HG02763 (cell line): ENCODE results near the gene ALG6.
"Not testable (repeated sequence)": the region's sequence is repeated elsewhere in the genome, so short reads cannot be mapped to it uniquely, and the experiment has no call there.

ENCODE experiments used
- ATAC-seq: cut with Tn5 transposase; IDR thresholded peaks from one replicate; pipeline ENCODE4 v1.9.1; 2021; ENCODE audit warnings: mild to moderate bottlenecking, moderate library complexity; ENCODE audit not compliant: unreplicated experiment

The ALG6 gene

DNA sequence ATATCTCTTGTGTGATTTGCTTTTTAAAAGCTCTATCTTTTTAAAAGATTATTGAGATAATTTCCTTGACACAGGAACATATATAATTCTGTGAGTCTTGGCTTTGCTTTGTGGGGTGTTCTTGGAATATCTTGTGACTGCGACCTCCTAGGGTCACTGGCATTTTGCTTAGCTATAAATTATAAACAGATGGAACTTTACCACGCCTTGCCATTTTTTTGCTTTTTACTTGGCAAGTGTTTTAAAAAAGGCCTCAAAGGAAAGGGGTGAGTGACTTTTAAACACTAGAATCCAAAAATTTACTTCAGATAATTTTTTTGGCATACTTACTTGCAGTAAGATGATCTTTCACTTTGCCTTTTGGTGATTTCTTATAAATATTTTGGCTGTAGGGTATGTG, 43.6 kb downstream of the ALG6 start:
- no peak for ATAC-seq

- ATAC-seq: no peak
These were observed 46.0 kb downstream of the ALG6 start for GRCh38 chr1:63413394-63413793.

DNA sequence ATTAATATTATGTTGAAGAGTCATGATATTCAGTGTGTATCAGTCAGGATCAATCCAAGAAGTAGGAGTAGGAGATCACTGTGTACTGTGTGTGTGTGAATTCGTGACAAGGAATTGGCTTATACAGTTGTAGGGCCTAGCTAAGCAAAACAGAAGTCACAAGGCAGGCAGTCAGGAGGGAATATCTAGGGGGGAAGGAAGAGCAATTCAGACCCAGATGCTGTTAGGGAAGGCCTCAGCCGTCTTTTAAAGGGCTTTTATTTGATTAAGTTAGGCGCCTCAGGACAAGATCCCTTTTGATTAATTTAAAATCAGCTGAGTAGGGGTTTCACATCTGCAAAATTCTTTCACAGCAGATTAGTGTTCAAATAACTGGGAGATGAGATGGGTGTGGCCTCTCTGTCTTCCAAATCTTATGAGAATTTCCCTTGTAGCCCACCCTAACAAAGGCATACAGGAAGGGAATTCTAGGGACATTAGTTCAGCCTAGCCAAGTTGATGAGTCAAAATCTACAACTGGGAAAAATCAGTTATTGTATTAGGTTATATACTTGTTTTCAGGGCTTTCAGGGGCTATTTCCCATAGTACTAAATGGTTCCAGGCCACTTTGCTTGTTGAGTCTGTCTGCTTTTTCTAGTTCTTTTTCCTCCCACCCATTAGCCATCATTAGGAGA, 47.4 kb downstream of the ALG6 start:
- no peak for ATAC-seq

- ATAC-seq: no peak
These were observed 50.7 kb downstream of the ALG6 start for GRCh38 chr1:63418101-63418500.

- not testable (repeated sequence) for ATAC-seq
These were observed 53.3 kb downstream of the ALG6 start for GRCh38 chr1:63420746-63421145.

GRCh38 chr1:63423649-63424048, 56.2 kb downstream of the ALG6 start:
- ATAC-seq: no peak

DNA sequence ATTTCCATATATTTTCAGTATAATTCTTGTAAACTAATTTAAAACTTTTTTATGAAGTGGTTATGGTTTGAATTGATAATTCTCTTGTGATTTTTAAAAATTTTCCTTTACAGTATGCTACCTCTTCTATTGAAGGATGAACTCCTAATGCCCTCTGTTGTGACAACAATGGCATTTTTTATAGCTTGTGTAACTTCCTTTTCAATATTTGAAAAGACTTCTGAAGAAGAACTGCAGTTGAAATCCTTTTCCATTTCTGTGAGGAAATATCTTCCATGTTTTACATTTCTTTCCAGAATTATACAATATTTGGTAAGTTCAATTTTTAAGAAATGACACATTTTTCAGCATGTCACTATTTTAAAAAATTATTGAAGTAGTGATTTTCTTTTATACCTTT, 61.4 kb downstream of the ALG6 start:
- no peak for ATAC-seq

DNA sequence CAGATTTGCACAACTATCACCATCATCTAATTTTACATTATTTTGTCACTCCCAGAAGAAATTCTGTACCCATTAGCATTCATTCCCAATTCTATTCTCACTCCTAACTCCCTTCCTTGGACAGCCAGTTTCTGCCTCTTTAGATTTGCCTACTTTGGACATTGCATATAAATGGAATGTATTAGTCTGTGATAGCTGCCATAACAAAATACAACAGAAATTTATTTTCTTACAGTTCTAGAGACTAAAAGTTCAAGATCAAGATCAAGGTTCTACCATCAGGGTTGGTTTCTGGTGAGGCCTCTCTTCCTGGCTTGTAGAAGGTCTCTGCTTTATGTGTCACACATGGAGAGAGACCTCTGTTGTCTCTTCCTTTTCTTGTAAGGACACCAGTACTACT, 61.9 kb downstream of the ALG6 start:
- ATAC-seq: no peak

DNA sequence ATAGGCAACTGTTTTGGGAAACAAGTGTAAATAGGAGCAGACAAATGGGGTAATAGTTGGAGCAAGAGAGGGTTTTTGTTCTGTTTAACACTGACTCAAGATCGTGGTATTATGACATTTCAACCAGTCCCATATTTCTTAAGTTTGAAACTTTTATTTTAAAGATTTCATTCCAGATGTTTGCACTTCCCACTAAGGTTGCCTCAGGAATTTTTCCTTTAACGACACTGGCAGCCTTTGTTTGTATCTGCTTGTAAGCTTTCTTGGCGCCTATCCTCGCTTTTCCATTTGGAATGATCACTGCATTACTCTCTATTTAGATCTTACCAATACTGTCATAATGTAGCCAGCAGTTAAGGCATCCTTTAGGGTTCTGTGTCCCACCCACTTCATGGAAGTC, 67.7 kb downstream of the ALG6 start:
- no peak for ATAC-seq

- no peak for ATAC-seq
These were observed 74.7 kb downstream of the ALG6 start for GRCh38 chr1:63442141-63442475.

GRCh38 chr1:63448731-63449246, 81.4 kb downstream of the ALG6 start:
- no peak for ATAC-seq

DNA sequence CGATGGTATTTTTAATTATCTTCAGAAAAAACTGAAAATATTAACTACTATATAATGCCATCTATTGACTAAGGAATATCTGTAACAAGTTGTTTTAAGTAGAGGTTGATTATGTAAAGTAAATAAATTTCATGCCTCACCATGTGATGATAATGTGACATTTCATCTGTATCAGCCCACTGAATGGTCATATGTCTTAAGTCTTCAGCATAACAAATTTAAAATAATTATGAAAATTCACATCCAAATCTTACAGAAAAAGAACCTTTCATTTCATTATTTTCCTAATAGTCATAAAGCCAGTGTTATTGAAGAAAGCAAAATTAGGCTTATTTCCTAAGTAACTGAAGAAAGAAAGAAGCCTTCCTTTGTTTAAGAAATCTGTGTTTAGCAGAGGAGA, 83.0 kb downstream of the ALG6 start:
- no peak for ATAC-seq

DNA sequence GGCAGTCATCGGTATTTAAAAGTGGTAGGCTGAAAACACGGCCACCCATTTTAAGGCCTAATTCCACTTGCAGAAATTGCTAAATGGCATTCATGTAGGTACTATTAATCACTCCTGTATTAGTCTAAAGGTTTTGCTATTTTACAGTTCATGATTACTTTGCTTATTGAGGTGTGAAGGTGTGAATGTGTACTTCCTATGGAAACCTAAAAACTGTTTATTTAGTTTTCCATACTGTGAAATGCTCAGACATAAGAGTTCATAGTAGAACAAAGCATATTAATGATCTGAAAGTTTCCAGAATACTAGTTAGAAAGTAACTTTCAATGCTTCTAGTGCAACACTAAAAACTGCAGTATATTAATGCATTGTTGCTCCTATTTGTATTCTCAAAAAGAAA, 85.8 kb downstream of the ALG6 start:
- no peak for ATAC-seq

GRCh38 chr1:63454269-63454668, 86.8 kb downstream of the ALG6 start:
- ATAC-seq: no peak

GRCh38 chr1:63458750-63459149, 91.3 kb downstream of the ALG6 start:
- ATAC-seq: no peak

DNA sequence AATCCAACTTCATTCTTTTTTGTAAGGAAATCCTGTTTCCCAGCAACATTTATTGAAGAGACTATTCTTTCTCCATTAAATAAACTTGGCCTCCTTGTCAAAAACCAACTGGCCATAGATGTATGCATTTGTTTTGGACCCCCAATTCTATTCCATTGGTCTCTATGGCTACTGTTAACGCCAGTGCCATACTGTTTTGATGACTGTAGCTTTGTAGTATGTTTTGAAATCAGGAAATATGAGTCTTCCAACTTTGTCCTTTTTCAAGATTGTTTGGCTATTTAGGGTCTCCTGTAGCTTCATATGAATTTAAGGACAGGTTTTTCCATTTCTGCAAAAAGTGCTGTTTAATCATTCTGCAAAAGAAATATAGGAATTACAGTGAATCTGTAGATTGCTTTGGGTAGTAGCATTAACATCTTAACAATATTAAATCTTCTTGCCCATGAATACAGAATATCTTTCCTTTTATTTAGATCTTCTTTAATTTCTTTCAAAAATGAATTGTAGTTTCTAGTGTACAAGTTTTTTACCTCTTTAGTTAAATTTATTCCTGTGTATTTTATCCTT, 94.3 kb downstream of the ALG6 start:
- ATAC-seq: no peak

DNA sequence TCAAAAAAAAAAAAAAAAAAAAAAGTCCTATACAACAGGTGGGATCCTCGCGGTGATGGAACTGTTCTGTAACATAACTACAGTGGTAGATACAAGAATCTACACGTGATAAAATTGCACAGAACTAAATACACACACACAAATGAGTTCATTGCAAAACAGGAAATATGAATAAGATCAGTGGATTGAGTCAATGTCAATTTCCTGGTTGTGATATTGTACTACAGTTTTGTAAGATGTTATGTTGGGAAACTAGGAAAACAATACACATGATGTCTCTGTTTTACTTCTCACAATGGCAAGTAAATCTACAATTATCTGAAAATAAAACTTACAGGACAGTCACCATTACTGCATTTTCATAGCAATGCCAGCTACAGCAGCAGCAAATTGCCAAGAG, 95.8 kb downstream of the ALG6 start:
- ATAC-seq: no peak

DNA sequence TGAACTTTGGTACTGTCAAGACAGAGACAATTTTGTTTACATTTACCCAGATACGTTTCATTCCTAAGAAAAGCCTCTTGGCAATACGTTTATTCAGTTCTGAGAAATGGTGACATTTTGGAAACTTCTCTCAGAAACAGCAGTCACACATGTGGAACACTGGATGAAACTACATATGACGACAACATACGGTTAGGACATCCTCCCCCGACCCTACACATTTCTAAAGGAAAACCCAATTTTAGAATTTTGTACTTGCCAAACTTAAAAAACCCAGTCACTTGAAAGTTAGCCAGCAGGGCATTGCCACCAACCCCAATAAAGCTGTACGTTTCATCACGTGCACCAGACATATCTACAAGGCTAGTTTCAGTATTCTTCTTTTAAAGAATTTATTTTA, 98.8 kb downstream of the ALG6 start:
- ATAC-seq: no peak

- ATAC-seq: no peak
These were observed 99.3 kb downstream of the ALG6 start for GRCh38 chr1:63466759-63467158.

DNA sequence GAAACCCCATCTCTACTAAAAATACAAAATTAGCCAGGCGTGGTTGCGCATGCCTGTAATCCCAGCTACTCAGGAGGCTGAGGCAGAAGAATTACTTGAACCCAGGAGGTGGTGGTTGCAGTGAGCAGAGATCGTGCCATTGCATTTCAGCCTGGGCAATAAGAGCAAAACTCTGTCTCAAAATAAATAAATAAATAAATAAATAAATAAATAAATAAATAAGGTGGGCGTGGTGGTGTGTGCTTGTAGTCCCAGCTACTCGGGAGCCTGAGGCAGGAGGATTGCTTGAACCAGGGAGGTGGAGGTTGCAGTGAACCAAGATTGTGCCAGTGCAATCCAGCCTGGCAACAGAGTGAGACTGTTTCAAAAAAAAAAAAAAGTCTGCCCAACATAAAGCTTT, 101.3 kb downstream of the ALG6 start:
- not testable (repeated sequence) for ATAC-seq

GRCh38 chr1:63475761-63476160, 108.3 kb downstream of the ALG6 start:
- ATAC-seq: no peak

GRCh38 chr1:63480057-63480456, 112.6 kb downstream of the ALG6 start:
- ATAC-seq: no peak

DNA sequence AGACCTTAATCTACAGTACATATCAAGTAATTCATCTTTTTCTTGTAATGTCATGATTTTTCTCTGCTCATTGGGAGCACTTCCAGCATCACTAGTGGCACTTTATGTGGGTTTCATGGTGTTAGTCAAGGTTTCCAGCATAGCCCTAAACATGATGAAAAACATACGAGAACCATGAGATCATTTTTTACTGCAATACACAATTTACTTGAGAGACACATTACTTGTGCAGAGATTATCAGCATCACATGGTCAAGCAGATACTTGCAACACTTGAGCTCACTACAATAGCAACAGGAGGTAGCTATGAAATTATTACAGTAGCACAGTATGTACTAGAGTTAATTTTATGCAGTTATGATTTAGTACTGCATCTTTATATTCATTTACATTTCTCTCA, 119.2 kb downstream of the ALG6 start:
- no peak for ATAC-seq
